GF-D8 (cell line): ENCODE data around the gene TRIM24.

Experiments used
- DNase-seq: peaks from one replicate; lab custom pipeline; 2025; lab: John Stamatoyannopoulos, UW

TRIM24 gene

DNA sequence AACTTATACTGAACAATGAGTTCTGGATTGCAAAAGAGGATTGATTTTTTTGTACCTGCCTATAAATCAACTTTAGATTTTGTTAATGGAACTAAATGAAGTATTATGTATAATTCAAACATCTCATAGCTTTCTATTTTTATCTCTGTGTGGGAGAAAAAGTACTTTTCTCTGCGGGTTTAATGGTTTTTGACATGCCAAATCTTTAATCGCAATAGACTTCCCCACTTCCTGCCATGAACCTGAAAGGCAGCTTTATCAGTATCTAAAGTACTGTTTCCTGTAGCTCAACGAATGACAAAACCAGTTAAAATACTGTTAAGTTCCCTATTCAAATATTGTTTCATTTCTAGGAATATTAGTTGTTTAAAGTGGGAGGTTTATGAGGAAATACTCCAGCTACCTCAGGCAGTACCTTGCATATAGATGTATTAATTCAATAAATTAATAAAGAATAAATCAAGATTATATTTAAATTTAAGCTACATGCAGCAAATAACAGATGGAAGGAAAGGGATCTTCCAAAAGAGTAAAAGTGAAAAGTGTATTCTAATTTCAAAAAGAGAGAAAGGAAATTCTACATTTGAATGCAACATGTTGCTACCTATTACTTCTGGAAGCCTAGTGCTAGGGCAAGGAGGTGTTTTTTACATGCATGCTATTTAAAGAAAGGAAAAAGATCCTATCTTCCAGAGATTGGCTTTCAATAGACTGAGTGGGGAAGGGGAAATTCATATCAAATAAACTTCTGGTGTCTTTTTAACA lies 165.2 kb downstream of the TRIM24 start:
- DNase-seq, result peak; percentile 94

- DNase-seq, result peak; percentile 77
These were observed 165.8 kb downstream of the TRIM24 start for GRCh38 chr7:138625849-138626230.

- no peak for DNase-seq
These were observed 166.8 kb downstream of the TRIM24 start for GRCh38 chr7:138626846-138627245.

DNA sequence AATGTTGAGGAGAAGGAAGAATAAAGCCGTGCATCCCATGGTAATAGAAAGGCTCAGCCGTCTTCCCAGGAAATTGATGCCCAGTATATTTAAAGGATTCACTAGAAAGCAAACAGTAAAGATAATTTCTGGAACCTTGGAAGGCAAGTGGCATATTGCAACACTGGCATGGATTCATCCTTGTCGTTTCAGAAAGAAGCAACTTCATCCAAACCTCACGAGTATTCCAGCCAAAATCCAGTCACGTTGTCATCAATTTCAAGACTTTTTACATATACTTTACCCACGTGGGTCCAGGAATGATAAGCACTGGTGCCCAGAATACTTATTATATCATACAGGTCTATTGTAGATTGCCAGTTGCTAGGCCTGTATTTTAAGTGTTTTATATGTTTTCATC lies 167.3 kb downstream of the TRIM24 start:
- DNase-seq, result no peak

DNA sequence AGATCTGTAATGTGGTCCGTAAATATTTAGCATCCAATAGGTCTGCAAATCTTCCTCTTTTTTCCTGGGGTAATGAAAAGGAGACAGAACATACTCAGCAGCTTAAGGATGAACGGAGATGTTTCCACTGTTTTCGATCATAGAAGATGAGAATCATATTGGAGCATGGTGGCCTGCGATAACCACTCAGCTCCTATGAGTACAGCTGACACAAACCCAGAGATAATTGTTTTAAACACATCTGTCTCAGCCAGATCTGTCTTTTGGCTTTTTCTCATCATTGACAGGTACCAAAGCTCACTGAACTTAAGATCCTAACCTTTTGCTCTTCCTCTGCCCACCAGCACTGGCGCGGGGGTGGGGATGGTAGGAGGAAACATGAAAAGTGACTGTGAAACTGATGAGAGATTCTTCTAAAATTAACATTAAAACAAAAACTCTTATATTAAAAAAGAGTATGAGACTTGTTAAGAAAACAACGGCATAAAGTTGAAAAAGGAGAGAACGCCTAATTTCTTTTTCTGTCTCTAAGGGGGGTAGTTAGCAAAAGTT lies 170.1 kb downstream of the TRIM24 start:
- no peak for DNase-seq

- DNase-seq, result no peak
These were observed 172.3 kb downstream of the TRIM24 start for GRCh38 chr7:138632384-138632783.

GRCh38 chr7:138632826-138633602 lies 173.0 kb downstream of the TRIM24 start:
- DNase-seq, result no peak
